ENCODE measurements around the gene CFHR2.
"Not testable (repeated sequence)": the region's sequence is repeated elsewhere in the genome, so short reads cannot be mapped to it uniquely, and the experiment has no call there.

The CFHR2 gene

GRCh38 chr1:196977278-196977677, 33.7 kb downstream of the CFHR2 start, which contains the start of gene CFHR5:
TSS of gene CFHR5 (plus strand) at chr1:196977556. CDS start at chr1:196977665, 109 bp downstream.
- DNase-seq (ENCODE audit: low spot score), result no peak
- in situ Hi-C loops (cut with MboI; ENCODE audit: low sequenced_read_pairs, unreplicated experiment), result no loop called here
- no peak for TF ChIP-seq CTCF (IDR thresholded peaks at IDR 0.05; ENCODE audit: borderline replicate concordance, control extremely low read depth, extremely low read depth, insufficient read depth, missing control alignments)

GRCh38 chr1:196980859-196981258, 37.3 kb downstream of the CFHR2 start:
- in situ Hi-C loops (cut with MboI; ENCODE audit: low sequenced_read_pairs, unreplicated experiment), result no loop called here
- no peak for TF ChIP-seq CTCF (IDR thresholded peaks at IDR 0.05; ENCODE audit: borderline replicate concordance, control extremely low read depth, extremely low read depth, insufficient read depth, missing control alignments)
- DNase-seq (ENCODE audit: low spot score), result no peak

GRCh38 chr1:196982247-196982646, 38.7 kb downstream of the CFHR2 start:
- DNase-seq (ENCODE audit: low spot score), result not testable (repeated sequence)

GRCh38 chr1:196991919-196992651, 48.5 kb downstream of the CFHR2 start:
- DNase-seq (ENCODE audit: low spot score), result not testable (repeated sequence)

More at GRCh38 chr1:196982247-196982646, 38.7 kb downstream of the CFHR2 start:
- in situ Hi-C loops (cut with MboI; ENCODE audit: low sequenced_read_pairs, unreplicated experiment), result not testable (repeated sequence)

GRCh38 chr1:196993916-196994315, 50.4 kb downstream of the CFHR2 start:
- TF ChIP-seq CTCF (IDR thresholded peaks at IDR 0.05; ENCODE audit: borderline replicate concordance, control extremely low read depth, extremely low read depth, insufficient read depth, missing control alignments), result no peak
- in situ Hi-C loops (cut with MboI; ENCODE audit: low sequenced_read_pairs, unreplicated experiment), result no loop called here
- DNase-seq (ENCODE audit: low spot score), result no peak

More at GRCh38 chr1:196991919-196992651, 48.5 kb downstream of the CFHR2 start:
- in situ Hi-C loops (cut with MboI; ENCODE audit: low sequenced_read_pairs, unreplicated experiment), result not testable (repeated sequence)

GRCh38 chr1:196997423-196997822, 53.9 kb downstream of the CFHR2 start:
- DNase-seq (ENCODE audit: low spot score), result no peak
- TF ChIP-seq CTCF (IDR thresholded peaks at IDR 0.05; ENCODE audit: borderline replicate concordance, control extremely low read depth, extremely low read depth, insufficient read depth, missing control alignments), result no peak
- in situ Hi-C loops (cut with MboI; ENCODE audit: low sequenced_read_pairs, unreplicated experiment), result no loop called here

- TF ChIP-seq CTCF (IDR thresholded peaks at IDR 0.05; ENCODE audit: borderline replicate concordance, control extremely low read depth, extremely low read depth, insufficient read depth, missing control alignments), result no peak
- in situ Hi-C loops (cut with MboI; ENCODE audit: low sequenced_read_pairs, unreplicated experiment), result no loop called here
- no peak for DNase-seq (ENCODE audit: low spot score)
Observed at GRCh38 chr1:197001828-197002227, 58.3 kb downstream of the CFHR2 start.
